Subcutaneous adipose tissue (tissue), 4 donors: ENCODE results near the gene XRCC1. TPM values are rescaled to one million over a fixed set of nuclear protein-coding genes. Genes with fewer than 3 reads are reported as not detected.

Source experiments
- CTCF ChIP-seq: fragments of 450-650 bp; IDR thresholded peaks from one replicate; pipeline ENCODE4 v1.5.1; 2016; ENCODE audit warnings: low read depth, mild to moderate bottlenecking, control low read depth, antibody characterized with exemption, moderate library complexity
- total RNA-seq, 4 donors: library from RNA; depleted of rRNA; stranded (reverse); fragments of >200 nt; gene quantifications; one replicate each; pipeline ENCODE4 v1.1.0, GENCODE V29; 2016

XRCC1 gene
- total RNA-seq, result 10 to 100 TPM; 10.6 to 24.1 (median 19.2) TPM

DNA sequence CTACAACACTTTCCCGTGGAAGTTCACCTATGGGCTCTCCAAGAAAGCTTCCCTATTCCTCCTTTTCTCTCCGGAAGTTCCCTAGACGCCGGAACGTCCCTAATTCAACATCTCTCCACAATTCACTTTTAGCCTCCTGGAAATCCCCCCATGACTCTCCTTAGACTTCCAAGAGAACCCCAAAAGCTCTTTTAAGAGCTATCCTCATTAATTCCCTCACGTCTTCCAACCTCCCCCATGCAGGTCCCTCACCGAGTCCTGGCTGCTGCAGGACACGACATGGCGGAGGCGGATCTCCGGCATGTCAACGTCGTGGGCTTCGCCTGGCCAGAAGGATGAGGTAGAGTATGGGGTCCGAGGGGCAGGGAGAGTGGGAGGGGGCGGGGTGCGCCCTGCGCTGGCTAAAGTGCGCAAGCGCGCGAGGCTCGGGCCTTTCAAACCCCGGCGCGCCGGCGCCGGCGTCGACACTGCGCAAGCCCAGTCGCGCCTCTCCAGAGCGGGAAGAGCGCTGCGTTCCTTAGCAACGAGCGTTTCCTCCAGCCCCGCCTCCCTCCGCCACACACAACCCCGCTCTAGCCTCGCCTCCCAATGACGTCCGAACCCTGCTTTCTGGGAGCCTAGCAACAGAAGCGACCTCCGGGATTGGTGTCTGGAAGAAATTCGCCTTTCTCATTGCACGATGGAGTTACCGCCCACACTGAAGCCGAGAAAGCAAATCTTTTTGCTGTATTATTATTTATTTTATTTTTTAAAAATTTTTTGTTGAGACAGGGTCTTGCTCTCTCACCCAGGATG is at the start of gene XRCC1, which contains the start of gene PINLYP:
Gene XRCC1, minus strand, starts transcription at position 372 of the 795 bp plus-strand sequence. Its CDS starts 69 bp downstream, at position 303.
Gene PINLYP, plus strand, starts transcription at position 646 of the 795 bp plus-strand sequence. CDS start 1,391 bp downstream, outside the sequence.
- TF ChIP-seq CTCF, result no peak

GRCh38 chr19:43624933-43625332 is 49.6 kb upstream of the XRCC1 start:
- no peak for TF ChIP-seq CTCF

DNA sequence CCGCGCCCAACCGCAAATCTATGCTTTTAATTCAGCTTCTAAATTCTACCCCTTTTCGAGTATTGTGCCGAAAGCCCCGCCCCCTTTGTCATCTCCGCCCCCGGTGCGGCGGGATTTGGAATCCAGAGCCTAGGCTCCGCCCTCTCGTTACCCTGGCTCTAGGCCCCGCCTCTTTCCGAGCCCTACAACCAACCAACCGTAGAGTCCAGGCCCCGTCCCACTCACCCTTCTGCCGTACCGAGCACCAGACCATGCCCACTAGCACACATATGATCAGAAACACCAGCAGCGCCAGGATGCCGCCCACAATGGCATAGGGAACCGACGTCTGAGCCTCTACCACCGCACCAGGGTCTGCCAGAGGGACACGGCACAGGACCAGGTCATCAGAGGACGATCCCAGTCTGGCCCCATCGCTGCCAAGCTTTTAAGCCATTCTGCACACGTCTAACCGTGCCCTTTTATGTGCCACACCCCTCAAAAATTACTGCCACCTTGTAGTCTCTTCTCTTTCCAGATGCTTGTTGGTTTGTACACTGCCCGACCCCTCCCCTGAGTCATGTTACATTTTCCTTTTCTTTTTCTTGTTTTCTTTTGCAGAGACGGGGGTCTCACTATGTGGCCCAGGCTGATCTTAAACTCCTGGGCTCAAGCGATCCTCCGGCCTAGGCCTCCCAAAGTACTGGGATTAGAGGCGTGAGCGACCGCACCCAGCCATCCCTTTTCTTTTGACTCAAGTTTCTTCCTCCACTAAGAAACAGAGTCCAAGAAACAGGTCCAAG is 48.8 kb upstream of the XRCC1 start:
- TF ChIP-seq CTCF, result no peak

GRCh38 chr19:43622956-43623355 is 47.6 kb upstream of the XRCC1 start:
- no peak for TF ChIP-seq CTCF

DNA sequence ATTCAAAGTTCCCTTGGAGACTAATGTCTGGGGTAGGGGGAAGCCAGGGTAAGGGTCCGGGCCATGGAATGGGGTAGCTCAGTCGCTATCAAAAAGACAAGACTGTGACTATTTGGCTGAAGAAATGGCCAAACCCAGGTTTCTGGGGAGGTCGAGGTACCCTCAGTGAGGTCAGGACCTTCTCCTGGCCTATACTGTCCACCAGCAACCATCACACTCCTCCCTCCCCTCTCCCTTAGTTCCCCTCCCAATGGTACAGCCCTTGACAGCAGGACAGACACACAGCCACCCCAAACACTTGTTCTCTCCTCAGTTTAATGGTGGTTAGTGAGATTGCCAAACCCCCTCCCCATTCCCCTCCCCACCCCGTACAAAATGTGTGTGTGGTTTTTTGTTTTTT is 46.7 kb upstream of the XRCC1 start:
- TF ChIP-seq CTCF, result no peak

GRCh38 chr19:43620061-43621001 is 45.0 kb upstream of the XRCC1 start:
- no peak for TF ChIP-seq CTCF
